HepG2 (cell line): ENCODE results near the gene IKZF3. TPM values are rescaled to one million over a fixed set of nuclear protein-coding genes. Genes with fewer than 3 reads are reported as not detected.

Source experiments
- EHMT2 ChIP-seq: fragments of 200-600 bp; sonication (generic); IDR thresholded peaks from 2 replicates; pipeline ENCODE4 v1.7.0; 2017; ENCODE audit warnings: antibody characterized with exemption, low read depth, low read length, borderline replicate concordance
- ETV5 ChIP-seq: IDR thresholded peaks from 2 replicates; pipeline ENCODE4 v1.6.1; 2018; ENCODE audit warnings: missing biosample characterization, missing genetic modification reagents, inconsistent platforms, borderline replicate concordance
- GZF1 ChIP-seq: sonication (generic); formaldehyde crosslinking; IDR thresholded peaks from 2 replicates; pipeline ENCODE4 v1.5.1; 2020; ENCODE audit warnings: mild to moderate bottlenecking, missing genetic modification reagents
- KDM1A ChIP-seq: IDR thresholded peaks from 2 replicates; pipeline ENCODE4 v1.6.1; 2016; ENCODE audit warnings: missing compliant biosample characterization
- KDM3A ChIP-seq: IDR thresholded peaks from 2 replicates; pipeline ENCODE4 v1.6.1; 2018; ENCODE audit warnings: low read depth, missing compliant biosample characterization
- MATR3 ChIP-seq: sonication (generic); formaldehyde crosslinking; IDR thresholded peaks from 2 replicates; pipeline ENCODE4 v1.4.0; 2020; ENCODE audit warnings: missing genetic modification reagents
- RAD51 ChIP-seq: fragments of 450-650 bp; IDR thresholded peaks from 2 replicates; pipeline ENCODE4 v1.6.1; 2016; ENCODE audit warnings: borderline replicate concordance
- SATB2 ChIP-seq: sonication (generic); formaldehyde crosslinking; IDR thresholded peaks from 2 replicates; pipeline ENCODE4 v1.5.0; 2020; ENCODE audit warnings: missing genetic modification reagents
- SMAD1 ChIP-seq: sonication (generic); formaldehyde crosslinking; IDR thresholded peaks from 2 replicates; pipeline ENCODE4 v1.4.0; 2020; ENCODE audit warnings: missing genetic modification reagents, low read depth, mild to moderate bottlenecking, borderline replicate concordance
- TCF7L2 ChIP-seq: IDR thresholded peaks from 2 replicates; pipeline ENCODE4 v1.6.1; 2011; ENCODE audit warnings: mild to moderate bottlenecking, low read depth, low read length, moderate library complexity
- ZFP36L2 ChIP-seq: sonication (generic); formaldehyde crosslinking; IDR thresholded peaks from 2 replicates; pipeline ENCODE4 v1.4.0; 2020; ENCODE audit warnings: missing genetic modification reagents
- ZNF296 ChIP-seq: sonication (generic); formaldehyde crosslinking; conservative IDR thresholded peaks from 2 replicates; pipeline ENCODE4 v1.5.0; 2020; ENCODE audit warnings: mild to moderate bottlenecking, missing genetic modification reagents
- ZNF678 ChIP-seq: sonication (generic); formaldehyde crosslinking; IDR thresholded peaks from 2 replicates; pipeline ENCODE4 v1.4.0; 2020; ENCODE audit warnings: mild to moderate bottlenecking, missing genetic modification reagents
- ZNF724P ChIP-seq: sonication (generic); formaldehyde crosslinking; IDR thresholded peaks from 2 replicates; pipeline ENCODE4 v1.8.0; 2022; ENCODE audit warnings: missing genetic modification reagents, borderline replicate concordance
- ZNF772 ChIP-seq: sonication (generic); formaldehyde crosslinking; IDR thresholded peaks from 2 replicates; pipeline ENCODE4 v1.5.0; 2020; ENCODE audit warnings: mild to moderate bottlenecking, missing genetic modification reagents
- polyA plus RNA-seq, 8 experiments: library from polyadenylated mRNA; depleted of rRNA in 3 of 8; stranded (reverse) in 7 of 8; unstranded in 1 of 8; fragments of >200 nt; fragmentation: Illumina TruSeq in 4 of 8; extraction: Trizol in 4 of 8; gene quantifications; 2 replicates each; pipeline versions ENCODE4 v1.2.1 to v1.2.3, GENCODE V29; 2011 to 2016; ENCODE audit warnings: low read depth in 4 of 8, missing spikeins in 1 of 8, mixed read lengths in 1 of 8; ENCODE audit not compliant: insufficient read depth in 1 of 8
- total RNA-seq, 5 experiments: library from RNA; depleted of rRNA; stranded (reverse); fragments of >200 nt; fragmentation: Illumina TruSeq; extraction: Trizol; gene quantifications; 2 replicates each; pipeline ENCODE4 v1.2.3, GENCODE V29; 2016; ENCODE audit warnings: low read depth in 1 of 5
- TF ChIP-seq, protein P1 (sequence below): sonication (generic); formaldehyde crosslinking; IDR thresholded peaks from 2 replicates; pipeline ENCODE4 v1.8.0; 2022; ENCODE audit warnings: mild to moderate bottlenecking, missing genetic modification reagents, borderline replicate concordance
- TF ChIP-seq, protein P2 (sequence below): fragments of 450-650 bp; IDR thresholded peaks from 2 replicates; pipeline ENCODE4 v1.6.1; 2016
- TF ChIP-seq, protein P3 (sequence below): sonication (generic); formaldehyde crosslinking; IDR thresholded peaks from 2 replicates; pipeline ENCODE4 v1.4.0; 2020; ENCODE audit warnings: missing genetic modification reagents
- TF ChIP-seq, protein P4 (sequence below): IDR thresholded peaks from 2 replicates; pipeline ENCODE4 v1.6.1; 2016; ENCODE audit warnings: missing compliant biosample characterization, missing genetic modification reagents, borderline replicate concordance
- TF ChIP-seq, protein P5 (sequence below): sonication (generic); formaldehyde crosslinking; IDR thresholded peaks from 2 replicates; pipeline ENCODE4 v1.8.1; 2023; ENCODE audit warnings: mild to moderate bottlenecking, missing genetic modification reagents

IKZF3 gene
- total and polyA plus RNA-seq, 2 of the 13 experiments (the other 11 are each of a cell fraction or from before 2014, with no cell fraction given) = not detected

DNA sequence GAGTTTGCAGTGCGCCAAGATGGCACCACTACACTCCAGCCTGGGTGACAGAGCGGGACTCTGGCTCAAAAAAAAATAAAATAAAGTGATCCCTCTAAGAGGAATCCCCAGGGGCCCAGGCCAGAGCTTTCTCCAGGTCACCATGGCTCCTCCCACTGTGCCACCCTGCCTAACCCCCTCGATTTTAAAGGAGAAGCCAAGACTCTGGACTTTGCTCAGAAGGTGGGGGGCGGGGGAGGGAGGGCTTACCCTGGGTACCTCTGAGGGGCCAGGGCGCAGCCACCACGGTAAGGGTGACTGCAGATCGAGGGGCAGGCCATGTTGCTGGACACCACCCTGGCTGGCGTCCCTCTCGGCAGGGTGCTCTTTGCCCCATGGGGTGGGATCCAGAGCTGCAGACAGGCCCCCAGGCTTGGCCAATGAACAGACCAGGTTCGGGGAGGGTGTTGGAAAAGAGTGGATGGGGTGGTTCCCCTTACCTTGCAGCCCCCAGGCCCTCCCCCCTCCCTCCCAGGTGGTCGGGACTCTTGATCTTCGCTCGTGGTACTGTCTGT is 126.8 kb downstream of the IKZF3 start (continued):
- TF ChIP-seq ZNF772 (CRISPR knock-in tag) (no peak), ZNF296 (no peak), ZNF724P (CRISPR knock-in tag) (no peak), SMAD1 (0 out of 2 replicates have a peak, but pooled peaks have one; percentile 50), ETV5 (CRISPR knock-in tag) (peak; percentile 19; the same call in 1 of the 2 replicates), TCF7L2 (no peak), ZNF678 (CRISPR knock-in tag) (no peak), ZFP36L2 (CRISPR knock-in tag) (no peak), EHMT2 (no peak), SATB2 (CRISPR knock-in tag) (no peak), RAD51 (no peak), MATR3 (CRISPR knock-in tag) (no peak), GZF1 (CRISPR knock-in tag) (no peak), KDM1A (no peak), KDM3A (0 out of 2 replicates have a peak, but pooled peaks have one; percentile 26)
- TF ChIP-seq, protein P1, sequence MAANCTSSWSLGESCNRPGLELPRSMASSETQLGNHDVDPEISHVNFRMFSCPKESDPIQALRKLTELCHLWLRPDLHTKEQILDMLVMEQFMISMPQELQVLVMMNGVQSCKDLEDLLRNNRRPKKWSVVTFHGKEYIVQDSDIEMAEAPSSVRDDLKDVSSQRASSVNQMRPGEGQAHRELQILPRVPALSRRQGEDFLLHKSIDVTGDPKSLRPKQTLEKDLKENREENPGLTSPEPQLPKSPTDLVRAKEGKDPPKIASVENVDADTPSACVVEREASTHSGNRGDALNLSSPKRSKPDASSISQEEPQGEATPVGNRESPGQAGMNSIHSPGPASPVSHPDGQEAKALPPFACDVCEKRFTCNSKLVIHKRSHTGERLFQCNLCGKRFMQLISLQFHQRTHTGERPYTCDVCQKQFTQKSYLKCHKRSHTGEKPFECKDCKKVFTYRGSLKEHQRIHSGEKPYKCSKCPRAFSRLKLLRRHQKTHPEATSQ (CRISPR knock-in tag) = no peak
- TF ChIP-seq, protein P2, sequence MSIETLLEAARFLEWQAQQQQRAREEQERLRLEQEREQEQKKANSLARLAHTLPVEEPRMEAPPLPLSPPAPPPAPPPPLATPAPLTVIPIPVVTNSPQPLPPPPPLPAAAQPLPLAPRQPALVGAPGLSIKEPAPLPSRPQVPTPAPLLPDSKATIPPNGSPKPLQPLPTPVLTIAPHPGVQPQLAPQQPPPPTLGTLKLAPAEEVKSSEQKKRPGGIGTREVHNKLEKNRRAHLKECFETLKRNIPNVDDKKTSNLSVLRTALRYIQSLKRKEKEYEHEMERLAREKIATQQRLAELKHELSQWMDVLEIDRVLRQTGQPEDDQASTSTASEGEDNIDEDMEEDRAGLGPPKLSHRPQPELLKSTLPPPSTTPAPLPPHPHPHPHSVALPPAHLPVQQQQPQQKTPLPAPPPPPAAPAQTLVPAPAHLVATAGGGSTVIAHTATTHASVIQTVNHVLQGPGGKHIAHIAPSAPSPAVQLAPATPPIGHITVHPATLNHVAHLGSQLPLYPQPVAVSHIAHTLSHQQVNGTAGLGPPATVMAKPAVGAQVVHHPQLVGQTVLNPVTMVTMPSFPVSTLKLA = no peak
- TF ChIP-seq, protein P3, sequence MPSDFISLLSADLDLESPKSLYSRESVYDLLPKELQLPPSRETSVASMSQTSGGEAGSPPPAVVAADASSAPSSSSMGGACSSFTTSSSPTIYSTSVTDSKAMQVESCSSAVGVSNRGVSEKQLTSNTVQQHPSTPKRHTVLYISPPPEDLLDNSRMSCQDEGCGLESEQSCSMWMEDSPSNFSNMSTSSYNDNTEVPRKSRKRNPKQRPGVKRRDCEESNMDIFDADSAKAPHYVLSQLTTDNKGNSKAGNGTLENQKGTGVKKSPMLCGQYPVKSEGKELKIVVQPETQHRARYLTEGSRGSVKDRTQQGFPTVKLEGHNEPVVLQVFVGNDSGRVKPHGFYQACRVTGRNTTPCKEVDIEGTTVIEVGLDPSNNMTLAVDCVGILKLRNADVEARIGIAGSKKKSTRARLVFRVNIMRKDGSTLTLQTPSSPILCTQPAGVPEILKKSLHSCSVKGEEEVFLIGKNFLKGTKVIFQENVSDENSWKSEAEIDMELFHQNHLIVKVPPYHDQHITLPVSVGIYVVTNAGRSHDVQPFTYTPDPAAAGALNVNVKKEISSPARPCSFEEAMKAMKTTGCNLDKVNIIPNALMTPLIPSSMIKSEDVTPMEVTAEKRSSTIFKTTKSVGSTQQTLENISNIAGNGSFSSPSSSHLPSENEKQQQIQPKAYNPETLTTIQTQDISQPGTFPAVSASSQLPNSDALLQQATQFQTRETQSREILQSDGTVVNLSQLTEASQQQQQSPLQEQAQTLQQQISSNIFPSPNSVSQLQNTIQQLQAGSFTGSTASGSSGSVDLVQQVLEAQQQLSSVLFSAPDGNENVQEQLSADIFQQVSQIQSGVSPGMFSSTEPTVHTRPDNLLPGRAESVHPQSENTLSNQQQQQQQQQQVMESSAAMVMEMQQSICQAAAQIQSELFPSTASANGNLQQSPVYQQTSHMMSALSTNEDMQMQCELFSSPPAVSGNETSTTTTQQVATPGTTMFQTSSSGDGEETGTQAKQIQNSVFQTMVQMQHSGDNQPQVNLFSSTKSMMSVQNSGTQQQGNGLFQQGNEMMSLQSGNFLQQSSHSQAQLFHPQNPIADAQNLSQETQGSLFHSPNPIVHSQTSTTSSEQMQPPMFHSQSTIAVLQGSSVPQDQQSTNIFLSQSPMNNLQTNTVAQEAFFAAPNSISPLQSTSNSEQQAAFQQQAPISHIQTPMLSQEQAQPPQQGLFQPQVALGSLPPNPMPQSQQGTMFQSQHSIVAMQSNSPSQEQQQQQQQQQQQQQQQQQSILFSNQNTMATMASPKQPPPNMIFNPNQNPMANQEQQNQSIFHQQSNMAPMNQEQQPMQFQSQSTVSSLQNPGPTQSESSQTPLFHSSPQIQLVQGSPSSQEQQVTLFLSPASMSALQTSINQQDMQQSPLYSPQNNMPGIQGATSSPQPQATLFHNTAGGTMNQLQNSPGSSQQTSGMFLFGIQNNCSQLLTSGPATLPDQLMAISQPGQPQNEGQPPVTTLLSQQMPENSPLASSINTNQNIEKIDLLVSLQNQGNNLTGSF (CRISPR knock-in tag) = no peak
- TF ChIP-seq, protein P4, sequence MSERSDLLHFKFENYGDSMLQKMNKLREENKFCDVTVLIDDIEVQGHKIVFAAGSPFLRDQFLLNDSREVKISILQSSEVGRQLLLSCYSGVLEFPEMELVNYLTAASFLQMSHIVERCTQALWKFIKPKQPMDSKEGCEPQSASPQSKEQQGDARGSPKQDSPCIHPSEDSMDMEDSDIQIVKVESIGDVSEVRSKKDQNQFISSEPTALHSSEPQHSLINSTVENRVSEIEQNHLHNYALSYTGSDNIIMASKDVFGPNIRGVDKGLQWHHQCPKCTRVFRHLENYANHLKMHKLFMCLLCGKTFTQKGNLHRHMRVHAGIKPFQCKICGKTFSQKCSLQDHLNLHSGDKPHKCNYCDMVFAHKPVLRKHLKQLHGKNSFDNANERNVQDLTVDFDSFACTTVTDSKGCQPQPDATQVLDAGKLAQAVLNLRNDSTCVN (CRISPR knock-in tag) = no peak
- TF ChIP-seq, protein P5, sequence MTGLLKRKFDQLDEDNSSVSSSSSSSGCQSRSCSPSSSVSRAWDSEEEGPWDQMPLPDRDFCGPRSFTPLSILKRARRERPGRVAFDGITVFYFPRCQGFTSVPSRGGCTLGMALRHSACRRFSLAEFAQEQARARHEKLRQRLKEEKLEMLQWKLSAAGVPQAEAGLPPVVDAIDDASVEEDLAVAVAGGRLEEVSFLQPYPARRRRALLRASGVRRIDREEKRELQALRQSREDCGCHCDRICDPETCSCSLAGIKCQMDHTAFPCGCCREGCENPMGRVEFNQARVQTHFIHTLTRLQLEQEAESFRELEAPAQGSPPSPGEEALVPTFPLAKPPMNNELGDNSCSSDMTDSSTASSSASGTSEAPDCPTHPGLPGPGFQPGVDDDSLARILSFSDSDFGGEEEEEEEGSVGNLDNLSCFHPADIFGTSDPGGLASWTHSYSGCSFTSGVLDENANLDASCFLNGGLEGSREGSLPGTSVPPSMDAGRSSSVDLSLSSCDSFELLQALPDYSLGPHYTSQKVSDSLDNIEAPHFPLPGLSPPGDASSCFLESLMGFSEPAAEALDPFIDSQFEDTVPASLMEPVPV (CRISPR knock-in tag) = no peak
